HepG2 (cell line): ENCODE measurements around the gene PHF14. TPM values are rescaled to one million over a fixed set of nuclear protein-coding genes. Genes with fewer than 3 reads are reported as not detected.
"Not testable (repeated sequence)": the region's sequence is repeated elsewhere in the genome, so short reads cannot be mapped to it uniquely, and the experiment has no call there.

Experiments
- ATAC-seq: fragments of 200-7000 bp; cut with Tn5 transposase; 3 replicates; pipeline ENCODE4 v1.9.1; 2020; ENCODE audit warnings: mild to moderate bottlenecking, moderate library complexity
- BruUV-seq: library from RNA; stranded (reverse); fragments of 400-500 nt; replicated peaks from 2 replicates; lab custom pipeline; 2021; lab: Mats Ljungman, UMichigan
- CTCF ChIA-PET: fragments of 300-600 bp; formaldehyde crosslinking; extraction: SDS; loops from one replicate; lab custom pipeline; 2021; ENCODE audit warnings: low total read pairs, inconsistent platforms, low intra/inter-chr PET ratio; lab: Yijun Ruan, JAX
- POLR2A ChIA-PET: fragments of 350-600 bp; sonication (Branson Sonifier 250); formaldehyde crosslinking; loops from one replicate; lab custom pipeline; 2020; ENCODE audit warnings: antibody characterized with exemption, inconsistent platforms; lab: Yijun Ruan, JAX
- DNase-seq: peaks from one replicate; pipeline ENCODE4 v3.0.0-alpha.2; 2015; ENCODE audit warnings: low spot score
- FAIRE-seq: peaks from 3 replicates; lab custom pipeline; 2011; peaks lifted over from hg19 to GRCh38; lab: Jason Lieb, UNC
- H2AFZ ChIP-seq: one replicate; pipeline ENCODE4 v1.6.1; 2011; ENCODE audit warnings: low read length, inconsistent platforms
- H3K27ac ChIP-seq: fragments of 300-600 bp; 3 replicates; pipeline ENCODE4 v1.8.0; 2011; ENCODE audit warnings: mixed run types, mild to moderate bottlenecking, mixed read lengths, low read length, inconsistent platforms; ENCODE audit not compliant: insufficient read depth; ENCODE audit errors: extremely low read length
- H3K27me3 ChIP-seq, 2 experiments: fragments of 200-600 bp in 1 of 2; 2 replicates in 1 of 2; 3 replicates in 1 of 2; pipeline versions ENCODE4 v1.6.0 to v1.8.0; 2011; ENCODE audit warnings: low read length in 2 of 2, mild to moderate bottlenecking in 2 of 2, moderate library complexity in 2 of 2, inconsistent platforms in 1 of 2; ENCODE audit not compliant: insufficient read depth in 2 of 2, control insufficient read depth in 1 of 2
- H3K36me3 ChIP-seq, 2 experiments: fragments of 200-600 bp in 1 of 2; replicated peaks in 1 of 2; 2 replicates in 1 of 2; 3 replicates in 1 of 2; pipeline versions ENCODE4 v1.5.1 to v1.8.0; 2011; ENCODE audit warnings: low read length in 2 of 2, inconsistent platforms in 1 of 2; ENCODE audit not compliant: insufficient read depth in 2 of 2, control insufficient read depth in 1 of 2
- H3K4me1 ChIP-seq: 2 replicates; pipeline ENCODE4 v1.5.1; 2012; ENCODE audit warnings: low read length, inconsistent platforms; ENCODE audit not compliant: insufficient read depth
- H3K4me2 ChIP-seq: 2 replicates; pipeline ENCODE4 v1.6.0; 2011; ENCODE audit warnings: low read depth, low read length, inconsistent platforms
- H3K4me3 ChIP-seq, 3 experiments: fragments of 200-600 bp in 1 of 3; sonication (generic), shearing (Covaris generic) in 1 of 3; replicated peaks in 1 of 3; 2 replicates each; pipeline ENCODE4 v1.5.1; 2011 to 2016; ENCODE audit warnings: low read length in 3 of 3, inconsistent platforms in 2 of 3, low read depth in 2 of 3, mild to moderate bottlenecking in 2 of 3, control low read depth in 1 of 3, mixed read lengths in 1 of 3; ENCODE audit not compliant: insufficient read depth in 1 of 3
- H3K79me2 ChIP-seq: one replicate; pipeline ENCODE4 v1.6.1; 2011; ENCODE audit warnings: low read length, inconsistent platforms; ENCODE audit not compliant: insufficient read depth
- H3K9ac ChIP-seq: 2 replicates; pipeline ENCODE4 v1.6.0; 2011; ENCODE audit warnings: mild to moderate bottlenecking, low read depth, low read length, inconsistent platforms; ENCODE audit not compliant: insufficient read depth
- H3K9me3 ChIP-seq: 2 replicates; pipeline ENCODE4 v1.5.1; 2012; ENCODE audit warnings: mild to moderate bottlenecking, low read length
- H4K20me1 ChIP-seq: 2 replicates; pipeline ENCODE4 v1.6.0; 2011; ENCODE audit warnings: inconsistent platforms, mild to moderate bottlenecking, low read length, moderate library complexity; ENCODE audit not compliant: insufficient read depth
- CEBPG ChIP-seq: IDR thresholded peaks from 2 replicates; pipeline ENCODE4 v1.6.1; 2016
- MAFK ChIP-seq, 2 experiments: IDR thresholded peaks in 1 of 2; conservative IDR thresholded peaks in 1 of 2; 2 replicates each; pipeline ENCODE4 v1.6.1; 2011; ENCODE audit warnings: improper control_type of control experiment in 2 of 2, low read length in 2 of 2
- NCOR1 ChIP-seq: fragments of 200-600 bp; sonication (generic); IDR thresholded peaks from 2 replicates; pipeline ENCODE4 v1.7.0; 2017; ENCODE audit warnings: antibody characterized with exemption, low read length, borderline replicate concordance
- PRDM15 ChIP-seq: sonication (generic); formaldehyde crosslinking; IDR thresholded peaks from 2 replicates; pipeline ENCODE4 v1.4.0; 2020; ENCODE audit warnings: missing genetic modification reagents
- PTBP1 ChIP-seq: fragments of 200-400 bp; formaldehyde crosslinking; IDR thresholded peaks from 2 replicates; pipeline ENCODE4 v1.6.1; 2018; ENCODE audit warnings: low read length, low read depth; ENCODE audit not compliant: poor library complexity, severe bottlenecking
- SMAD9 ChIP-seq: sonication (generic); formaldehyde crosslinking; IDR thresholded peaks from 2 replicates; pipeline ENCODE4 v1.5.1; 2020; ENCODE audit warnings: mild to moderate bottlenecking, missing genetic modification reagents
- ZNF691 ChIP-seq: sonication (generic); formaldehyde crosslinking; IDR thresholded peaks from 2 replicates; pipeline ENCODE4 v1.4.0; 2020; ENCODE audit warnings: missing genetic modification reagents, low read depth, mild to moderate bottlenecking, borderline replicate concordance
- WGBS: methylation state at CpG from one replicate; pipeline ENCODE4 v1.1.6; 2017; ENCODE audit warnings: low lambda C conversion rate; 5-methylcytosine and 5-hydroxymethylcytosine counted together
- in situ Hi-C: cut with HindIII; loops from 2 replicates; pipeline ENCODE4 v1.10.0; 2017; ENCODE audit warnings: low pct_unique_long_range_greater_than_20kb; ENCODE audit not compliant: extremely low pct_ligation_motif_present
- intact Hi-C: fragments of 100-400 bp; cut with micrococcal nuclease; formaldehyde crosslinking; loops from one replicate; pipeline ENCODE4 v1.10.0; 2022; ENCODE audit not compliant: unreplicated experiment
- polyA plus RNA-seq, 8 experiments: library from polyadenylated mRNA; depleted of rRNA in 3 of 8; stranded (reverse) in 7 of 8; unstranded in 1 of 8; fragments of >200 nt; fragmentation: Illumina TruSeq in 4 of 8; extraction: Trizol in 4 of 8; gene quantifications; 2 replicates each; pipeline versions ENCODE4 v1.2.1 to v1.2.3, GENCODE V29; 2011 to 2016; ENCODE audit warnings: low read depth in 4 of 8, missing spikeins in 1 of 8, mixed read lengths in 1 of 8; ENCODE audit not compliant: insufficient read depth in 1 of 8
- total RNA-seq, 5 experiments: library from RNA; depleted of rRNA; stranded (reverse); fragments of >200 nt; fragmentation: Illumina TruSeq; extraction: Trizol; gene quantifications; 2 replicates each; pipeline ENCODE4 v1.2.3, GENCODE V29; 2016; ENCODE audit warnings: low read depth in 1 of 5

Gene PHF14
- total and polyA plus RNA-seq, 2 of the 13 experiments (the other 11 are each of a cell fraction or from before 2014, with no cell fraction given), result 18.9 to 68.7 TPM

GRCh38 chr7:10960242-10960641 is 13.4 kb upstream of the PHF14 start:
- intact Hi-C loops, FAIRE-seq, H3K4me1 ChIP-seq, H3K36me3 ChIP-seq, H3K9ac ChIP-seq, H3K27me3 ChIP-seq, in situ Hi-C loops, H2AFZ ChIP-seq, CTCF ChIA-PET, H3K27ac ChIP-seq, DNase-seq, H4K20me1 ChIP-seq, H3K79me2 ChIP-seq, H3K4me2 ChIP-seq, POLR2A ChIA-PET, H3K9me3 ChIP-seq, H3K4me3 ChIP-seq, BruUV-seq, ATAC-seq: not testable (repeated sequence)
- 0% methylated on average over 1 of the region's 1 CpG for WGBS

GRCh38 chr7:10965016-10965415 is 8.7 kb upstream of the PHF14 start:
- peak overlapping the region; percentile 67 for H3K4me2 ChIP-seq
- H3K27me3 ChIP-seq, H3K79me2 ChIP-seq, in situ Hi-C loops, ATAC-seq, intact Hi-C loops, H3K4me3 ChIP-seq, BruUV-seq, H3K9me3 ChIP-seq, CTCF ChIA-PET, H3K4me1 ChIP-seq, H3K27ac ChIP-seq, H2AFZ ChIP-seq, FAIRE-seq, DNase-seq, H4K20me1 ChIP-seq, H3K9ac ChIP-seq, H3K36me3 ChIP-seq: not testable (repeated sequence)
- WGBS, result 72% methylated on average over 4 of the region's 4 CpGs
- POLR2A ChIA-PET, result interaction anchor here (1.2 to 1.5 kb wide), 3 partner anchors 8 to 25 kb away, joined by 3 to 6 read pairs (median 3); partner anchors contain the start of gene PHF14

GRCh38 chr7:10972174-10972573 is 1.5 kb upstream of the PHF14 start:
- DNase-seq (no peak), FAIRE-seq (no peak), ATAC-seq (no peak)
- H3K4me2 ChIP-seq, result peak overlapping the region; percentile 91
- peaks cover 30% of the 10 kb centered on the region for H3K79me2 ChIP-seq
- H3K27me3 ChIP-seq, result no peaks in the 10 kb centered on the region; a peak in 1 of 5 replicates
- no TSS peak for BruUV-seq
- H3K4me3 ChIP-seq, result peak overlapping the region in 2 of 3 experiments; percentile 32 to 88; a peak in 3 of 6 replicates
- in situ Hi-C loops, result no loop called here
- intact Hi-C loops, result no loop called here
- peaks cover 0 to 5% of the 10 kb centered on the region in 2 experiments; a peak in 1 of 5 replicates for H3K36me3 ChIP-seq
- ChIA-PET CTCF (no interaction called here), POLR2A (no interaction called here)
- H3K27ac ChIP-seq, result peak overlapping the region; percentile 99
- no peaks in the 10 kb centered on the region for H3K9me3 ChIP-seq
- H3K4me1 ChIP-seq, result peaks cover 34% of the 10 kb centered on the region
- no peaks in the 10 kb centered on the region for H4K20me1 ChIP-seq
- peak overlapping the region; percentile 18 for H2AFZ ChIP-seq
- no peak overlapping the region for H3K9ac ChIP-seq
- 100% methylated on average over 5 of the region's 5 CpGs for WGBS
- TF ChIP-seq PRDM15 (CRISPR knock-in tag) (no peak), MAFK (conservative IDR thresholded peaks at IDR 0.05 in 1 of 2, IDR thresholded peaks at IDR 0.05 in 1 of 2; ENCODE audit: low read length in 2 of 2) (peak; percentile 93 to 96), CEBPG (CRISPR knock-in tag) (no peak), SMAD9 (CRISPR knock-in tag) (no peak), ZNF691 (CRISPR knock-in tag) (no peak), PTBP1 (no peak), NCOR1 (no peak)
